IMR-90 (cell line): ENCODE measurements around the gene NAV2. TPM values are rescaled to one million over a fixed set of nuclear protein-coding genes. Genes with fewer than 3 reads are reported as not detected.

Experiments used
- ATAC-seq: fragments of 200-7000 bp; cut with Tn5 transposase; 2 replicates; pipeline ENCODE4 v1.9.1; 2020; ENCODE audit warnings: low read depth, mild to moderate bottlenecking, moderate library complexity
- BruUV-seq: library from RNA; stranded (reverse); fragments of 400-500 nt; replicated peaks from 2 replicates; lab custom pipeline; 2021; lab: Mats Ljungman, UMichigan
- CTCF ChIA-PET: fragments of 300-600 bp; formaldehyde crosslinking; extraction: SDS; loops from one replicate; lab custom pipeline; 2021; ENCODE audit warnings: antibody characterized with exemption; lab: Yijun Ruan, JAX
- POLR2A ChIA-PET: fragments of 300-600 bp; sonication (Branson Sonifier 250); formaldehyde crosslinking; loops from one replicate; lab custom pipeline; 2022; ENCODE audit warnings: antibody characterized with exemption; ENCODE audit not compliant: unreplicated experiment; lab: Charles Lee
- DNase-seq: peaks from one replicate; pipeline ENCODE4 v3.0.0; 2013
- H2AFZ ChIP-seq: replicated peaks from 2 replicates; pipeline ENCODE3; 2013; ENCODE audit warnings: low read length, mild to moderate bottlenecking; ENCODE audit not compliant: poor library complexity
- H2AK5ac ChIP-seq: 2 replicates; pipeline ENCODE4 v1.6.1; 2013; ENCODE audit warnings: low read depth, low read length, inconsistent platforms
- H2AK9ac ChIP-seq: replicated peaks from 2 replicates; pipeline ENCODE3; 2013; ENCODE audit warnings: mild to moderate bottlenecking, low read depth, low read length, moderate library complexity; ENCODE audit not compliant: poor library complexity
- H2BK120ac ChIP-seq: 2 replicates; pipeline ENCODE4 v1.6.1; 2013; ENCODE audit warnings: low read depth, low read length, inconsistent platforms
- H2BK15ac ChIP-seq: 3 replicates; pipeline ENCODE4 v1.6.1; 2013; ENCODE audit warnings: low read depth, low read length, inconsistent platforms
- H2BK20ac ChIP-seq: 2 replicates; pipeline ENCODE4 v1.6.1; 2013; ENCODE audit warnings: low read depth, mild to moderate bottlenecking, inconsistent platforms, low read length, moderate library complexity
- H2BK5ac ChIP-seq: 2 replicates; pipeline ENCODE4 v1.6.1; 2013; ENCODE audit warnings: mild to moderate bottlenecking, low read depth, low read length, inconsistent platforms; ENCODE audit not compliant: poor library complexity, severe bottlenecking
- H3K14ac ChIP-seq: replicated peaks from 2 replicates; pipeline ENCODE4 v1.6.1; 2013; ENCODE audit warnings: low read depth, low read length, inconsistent platforms
- H3K18ac ChIP-seq: 2 replicates; pipeline ENCODE4 v1.6.1; 2013; ENCODE audit warnings: low read depth, low read length, control low read depth
- H3K23ac ChIP-seq: 2 replicates; pipeline ENCODE4 v1.6.1; 2013; ENCODE audit warnings: low read depth, low read length, inconsistent platforms
- H3K27ac ChIP-seq: 2 replicates; pipeline ENCODE4 v1.5.1; 2013; ENCODE audit warnings: mild to moderate bottlenecking, control low read depth, low read length; ENCODE audit not compliant: insufficient read depth
- H3K27me3 ChIP-seq: 2 replicates; pipeline ENCODE4 v1.6.1; 2013; ENCODE audit warnings: low read length; ENCODE audit not compliant: control insufficient read depth, insufficient read depth
- H3K36me3 ChIP-seq: 2 replicates; pipeline ENCODE4 v1.6.1; 2013; ENCODE audit warnings: low read length, mixed read lengths; ENCODE audit not compliant: control insufficient read depth, insufficient read depth
- H3K4ac ChIP-seq: 2 replicates; pipeline ENCODE4 v1.6.1; 2013; ENCODE audit warnings: low read depth, low read length, inconsistent platforms
- H3K4me1 ChIP-seq: 2 replicates; pipeline ENCODE4 v1.6.1; 2013; ENCODE audit warnings: low read length, mixed read lengths; ENCODE audit not compliant: control insufficient read depth, insufficient read depth
- H3K4me2 ChIP-seq: 2 replicates; pipeline ENCODE4 v1.6.1; 2013; ENCODE audit warnings: low read depth, mild to moderate bottlenecking, control low read depth, low read length, moderate library complexity
- H3K4me3 ChIP-seq: 2 replicates; pipeline ENCODE4 v1.5.1; 2013; ENCODE audit warnings: low read depth, mild to moderate bottlenecking, control low read depth, low read length, moderate library complexity; ENCODE audit not compliant: insufficient read depth
- H3K56ac ChIP-seq: 2 replicates; pipeline ENCODE4 v1.6.1; 2013; ENCODE audit warnings: low read length, inconsistent platforms; ENCODE audit not compliant: insufficient read depth; ENCODE audit errors: extremely low read depth
- H3K79me1 ChIP-seq, 2 experiments: 2 replicates each; pipeline ENCODE4 v1.6.1; 2013; ENCODE audit warnings: low read length in 2 of 2, inconsistent platforms in 1 of 2, low read depth in 1 of 2
- H3K9ac ChIP-seq: 2 replicates; pipeline ENCODE4 v1.6.1; 2013; ENCODE audit warnings: low read depth, low read length, control low read depth
- H3K9me1 ChIP-seq: 2 replicates; pipeline ENCODE4 v1.6.1; 2013; ENCODE audit warnings: low read length, inconsistent platforms; ENCODE audit not compliant: insufficient read depth
- H3K9me3 ChIP-seq: 2 replicates; pipeline ENCODE4 v1.6.1; 2013; ENCODE audit warnings: low read length; ENCODE audit not compliant: control insufficient read depth, insufficient read depth
- H4K20me1 ChIP-seq: 2 replicates; pipeline ENCODE4 v1.6.1; 2013; ENCODE audit warnings: low read length, inconsistent platforms; ENCODE audit not compliant: insufficient read depth
- H4K5ac ChIP-seq: 2 replicates; pipeline ENCODE4 v1.6.1; 2013; ENCODE audit warnings: mild to moderate bottlenecking, low read depth, low read length, control low read depth
- H4K8ac ChIP-seq, 2 experiments: 2 replicates each; pipeline ENCODE4 v1.6.1; 2013; ENCODE audit warnings: low read depth in 2 of 2, low read length in 2 of 2, control low read depth in 1 of 2, inconsistent platforms in 1 of 2
- H4K91ac ChIP-seq: 2 replicates; pipeline ENCODE4 v1.6.1; 2013; ENCODE audit warnings: low read depth, low read length, inconsistent platforms; ENCODE audit not compliant: insufficient read depth
- MAFK ChIP-seq: IDR thresholded peaks from 2 replicates; pipeline ENCODE4 v1.6.1; 2012; ENCODE audit warnings: low read depth, low read length, improper control_type of control experiment
- WGBS, 2 experiments: methylation state at CpG; one replicate each; pipeline versions ENCODE4 v1.1.5 to v1.1.7; 2013; ENCODE audit warnings: missing lambda C conversion rate in 2 of 2; ENCODE audit not compliant: insufficient read length in 1 of 2; ENCODE audit errors: extremely low coverage in 2 of 2; 5-methylcytosine and 5-hydroxymethylcytosine counted together
- dilution Hi-C: fragments of 300-500 bp; cut with HindIII; formaldehyde crosslinking; loops from one replicate; pipeline ENCODE4 v1.14.3; 2018; ENCODE audit warnings: low sequenced_read_pairs; ENCODE audit not compliant: unreplicated experiment
- in situ Hi-C: fragments of 300-500 bp; cut with MboI; formaldehyde crosslinking; loops from 3 replicates; pipeline ENCODE4 v1.14.3; 2019; ENCODE audit warnings: low sequenced_read_pairs, inconsistent platforms, mixed read lengths
- intact Hi-C: fragments of 100-400 bp; cut with micrococcal nuclease; formaldehyde crosslinking; loops from 2 replicates; pipeline ENCODE4 v1.10.0; 2022
- polyA plus RNA-seq, 3 experiments: library from polyadenylated mRNA; depleted of rRNA; stranded (reverse); fragments of >200 nt; gene quantifications; 2 replicates each; pipeline ENCODE4 v1.2.3, GENCODE V29; 2012; ENCODE audit warnings: low replicate concordance in 1 of 3
- total RNA-seq: library from RNA; depleted of rRNA; stranded (reverse); fragments of >200 nt; gene quantifications from 2 replicates; pipeline ENCODE4 v1.2.3, GENCODE V29; 2012

Gene NAV2
- total and polyA plus RNA-seq, 2 of the 4 experiments (the other 2 are of a cell fraction) = 4.5 to 12.6 TPM

GRCh38 chr11:20055312-20055711, 342.7 kb downstream of the NAV2 start:
- intact Hi-C loops (no loop called here), dilution Hi-C loops (no loop called here), in situ Hi-C loops (no loop called here)
- no peak overlapping the region for H4K91ac ChIP-seq
- CTCF ChIA-PET = interaction anchor here (0.6 to 1.1 kb wide), 3 partner anchors 9 to 120 kb away, joined by 3 to 4 read pairs (median 3); no protein-coding TSS in a partner anchor
- H2BK20ac ChIP-seq = no peak overlapping the region
- H4K5ac ChIP-seq = no peak overlapping the region
- TF ChIP-seq MAFK = no peak
- H4K8ac ChIP-seq = no peak overlapping the region
- H2BK5ac ChIP-seq = no peak overlapping the region
- peaks cover 22% of the 10 kb centered on the region; the same call in 1 of the 2 replicates for H3K9me1 ChIP-seq
- H2AK9ac ChIP-seq = no peak overlapping the region
- H3K4me3 ChIP-seq = no peak overlapping the region
- H2BK15ac ChIP-seq = no peak overlapping the region
- H3K23ac ChIP-seq = no peak overlapping the region
- H3K9me3 ChIP-seq = no peaks in the 10 kb centered on the region
- no peak overlapping the region for H3K27ac ChIP-seq
- H3K4me1 ChIP-seq = peaks cover 14% of the 10 kb centered on the region
- no peak overlapping the region for H3K14ac ChIP-seq
- WGBS, 2 experiments = 83% methylated on average over 1 of the region's 2 CpGs; no CpG with 5 or more reads in 1 of the 2 experiments
- no peak overlapping the region for H3K4me2 ChIP-seq
- H2AFZ ChIP-seq = no peak overlapping the region
- H3K36me3 ChIP-seq = peaks cover 26% of the 10 kb centered on the region
- H2BK120ac ChIP-seq = no peak overlapping the region
- POLR2A ChIA-PET = no interaction called here
- H3K9ac ChIP-seq = no peak overlapping the region
- DNase-seq (no peak), ATAC-seq (no peak)
- peaks cover 4% of the 10 kb centered on the region; the same call in 1 of the 2 replicates for H4K20me1 ChIP-seq
- no peak overlapping the region for H3K4ac ChIP-seq
- H3K79me1 ChIP-seq = peaks cover 0 to 7% of the 10 kb centered on the region in 2 experiments; a peak in 1 of 4 replicates
- no TSS peak for BruUV-seq
- H3K27me3 ChIP-seq = no peaks in the 10 kb centered on the region
- H2AK5ac ChIP-seq = no peak overlapping the region
- no peak overlapping the region for H3K56ac ChIP-seq
- H3K18ac ChIP-seq = no peak overlapping the region
